Sigmoid colon (tissue), 4 donors: ENCODE results near the gene NCAM2.

Experiments used
- POLR2A ChIP-seq, 2 donors: fragments of 450-650 bp; IDR thresholded peaks; one replicate each; pipeline ENCODE4 v1.6.1; 2016; ENCODE audit warnings: antibody characterized with exemption in 2 of 2, mild to moderate bottlenecking in 2 of 2, moderate library complexity in 2 of 2
- POLR2AphosphoS5 ChIP-seq, 4 donors: sonication (generic); formaldehyde crosslinking; IDR thresholded peaks; one replicate each; pipeline ENCODE4 v1.6.1; 2017; ENCODE audit warnings: antibody characterized with exemption in 4 of 4
- TF ChIP-seq, protein P1 (sequence below), 4 experiments: fragments of 450-650 bp in 3 of 4; fragments of 200-600 bp in 1 of 4; IDR thresholded peaks; one replicate each; pipeline ENCODE4 v1.5.1; 2016 to 2019; ENCODE audit warnings: antibody characterized with exemption in 4 of 4, mild to moderate bottlenecking in 3 of 4, moderate library complexity in 2 of 4

DNA sequence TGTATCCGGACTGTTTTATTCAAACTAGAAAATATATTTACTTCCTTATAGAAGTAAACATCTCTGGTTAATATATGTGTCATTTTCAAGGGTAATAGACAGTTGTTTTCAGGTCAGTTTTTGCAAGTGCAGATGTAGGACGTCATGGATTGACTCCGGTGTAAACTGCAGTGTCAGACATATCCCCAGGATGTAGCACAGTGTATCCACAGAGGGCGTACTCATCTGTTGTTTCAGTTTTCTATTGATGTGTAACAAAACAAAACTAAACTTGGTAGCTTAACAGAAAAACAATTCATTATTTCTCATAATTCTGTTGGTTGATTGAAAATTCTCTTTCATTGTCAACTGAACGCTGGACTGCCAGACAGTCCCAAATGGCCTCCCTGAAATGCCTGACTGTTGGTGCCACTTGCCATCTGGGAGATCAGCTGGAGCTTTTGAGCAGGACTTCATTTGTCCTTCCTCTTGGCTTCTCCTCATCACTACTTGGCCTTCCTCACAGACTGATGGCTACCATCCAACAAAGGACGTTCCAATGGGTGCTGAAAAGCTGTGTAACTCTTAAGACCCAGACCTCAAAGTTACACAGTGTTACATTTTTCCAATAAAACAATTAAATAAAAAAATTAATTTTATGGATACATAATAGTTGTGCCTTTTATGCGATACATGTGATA is 181.6 kb downstream of the NCAM2 start:
- TF ChIP-seq POLR2A (IDR thresholded peaks at IDR 0.05) = no peak
- TF ChIP-seq POLR2AphosphoS5 (IDR thresholded peaks at IDR 0.05) = no peak
- TF ChIP-seq, protein P1, sequence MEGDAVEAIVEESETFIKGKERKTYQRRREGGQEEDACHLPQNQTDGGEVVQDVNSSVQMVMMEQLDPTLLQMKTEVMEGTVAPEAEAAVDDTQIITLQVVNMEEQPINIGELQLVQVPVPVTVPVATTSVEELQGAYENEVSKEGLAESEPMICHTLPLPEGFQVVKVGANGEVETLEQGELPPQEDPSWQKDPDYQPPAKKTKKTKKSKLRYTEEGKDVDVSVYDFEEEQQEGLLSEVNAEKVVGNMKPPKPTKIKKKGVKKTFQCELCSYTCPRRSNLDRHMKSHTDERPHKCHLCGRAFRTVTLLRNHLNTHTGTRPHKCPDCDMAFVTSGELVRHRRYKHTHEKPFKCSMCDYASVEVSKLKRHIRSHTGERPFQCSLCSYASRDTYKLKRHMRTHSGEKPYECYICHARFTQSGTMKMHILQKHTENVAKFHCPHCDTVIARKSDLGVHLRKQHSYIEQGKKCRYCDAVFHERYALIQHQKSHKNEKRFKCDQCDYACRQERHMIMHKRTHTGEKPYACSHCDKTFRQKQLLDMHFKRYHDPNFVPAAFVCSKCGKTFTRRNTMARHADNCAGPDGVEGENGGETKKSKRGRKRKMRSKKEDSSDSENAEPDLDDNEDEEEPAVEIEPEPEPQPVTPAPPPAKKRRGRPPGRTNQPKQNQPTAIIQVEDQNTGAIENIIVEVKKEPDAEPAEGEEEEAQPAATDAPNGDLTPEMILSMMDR (IDR thresholded peaks at IDR 0.05) = no peak
